Effector CD8-positive, alpha-beta T cell (primary cell): ENCODE data around the gene RAB40C.
A peak's percentile ranks its signal among the peaks of the same experiment; 100 is the strongest.

Experiments
- DNase-seq: peaks from one replicate; lab custom pipeline; 2025; lab: John Stamatoyannopoulos, UW

Gene RAB40C

DNA sequence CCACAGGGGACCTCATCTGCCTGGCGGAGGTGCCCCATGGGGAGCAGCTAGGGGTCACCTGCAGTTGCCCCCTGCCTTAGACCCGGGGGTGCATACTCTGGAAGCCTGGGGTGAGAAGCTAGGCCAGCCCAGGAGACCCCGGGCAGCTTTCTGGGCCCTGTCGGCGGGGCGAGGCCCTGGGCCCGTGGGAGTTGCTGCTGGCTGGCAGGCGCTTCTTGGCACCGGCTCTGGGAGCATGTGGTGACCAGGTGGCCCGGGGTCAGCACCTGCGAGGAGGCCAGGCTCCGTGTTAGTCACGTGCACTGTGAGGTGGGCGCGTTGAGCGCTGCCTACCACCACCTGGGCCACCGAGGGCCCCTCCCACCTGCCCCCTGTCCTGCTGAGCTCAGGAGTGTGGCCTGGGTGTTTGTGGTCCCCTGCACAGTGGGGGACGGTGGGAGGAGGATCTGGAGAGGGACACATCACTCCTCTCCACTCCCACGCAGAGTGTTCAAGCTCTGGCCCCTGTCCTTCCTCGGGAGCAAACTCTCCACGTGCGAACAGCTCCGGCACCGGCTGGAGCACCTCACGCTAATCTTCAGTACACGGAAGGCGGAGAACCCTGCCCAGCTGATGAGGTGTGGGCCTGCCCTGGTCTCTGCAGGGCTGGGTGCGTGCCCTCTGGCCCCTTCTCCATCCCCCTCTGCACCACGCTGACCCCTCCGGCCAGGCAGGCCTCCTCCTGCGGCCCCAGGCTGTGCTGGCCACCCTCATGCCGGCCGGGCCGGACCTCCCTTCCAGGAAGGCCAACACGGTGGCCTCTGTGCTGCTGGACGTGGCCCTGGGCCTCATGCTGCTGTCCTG, 14.3 kb upstream of the RAB40C start:
- DNase-seq, result no peak

DNA sequence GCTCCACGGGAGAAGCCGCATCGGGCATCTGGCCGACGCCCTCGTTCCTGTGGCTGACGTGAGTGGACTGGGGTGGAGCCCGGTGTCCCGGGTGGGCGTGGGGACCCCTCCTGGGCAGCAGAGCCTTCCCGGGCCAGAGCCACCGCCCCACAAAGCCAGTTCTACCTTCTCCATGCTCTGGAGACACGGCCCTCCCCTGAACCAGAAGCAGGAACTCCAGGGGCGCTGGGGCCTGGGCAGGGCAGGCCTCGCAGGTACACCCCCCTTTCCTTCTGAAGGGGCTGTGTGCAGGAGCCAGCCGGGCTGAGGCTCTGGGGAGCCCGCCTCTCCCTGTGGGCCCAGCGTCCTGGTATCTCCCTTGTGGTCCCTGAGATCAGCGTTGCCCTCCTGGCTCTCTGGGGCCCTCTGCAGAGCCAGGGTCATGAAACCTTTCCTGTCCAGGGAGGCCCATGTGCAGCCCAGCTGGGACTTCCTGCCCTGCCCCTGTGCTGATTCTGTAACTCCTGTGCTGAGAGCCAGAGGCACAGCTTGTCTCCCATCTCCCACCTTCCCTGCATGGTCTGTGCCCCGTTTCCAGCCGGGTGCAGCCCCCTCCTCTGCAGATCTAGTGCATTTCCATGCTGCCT, 13.6 kb upstream of the RAB40C start:
- DNase-seq, result no peak

DNA sequence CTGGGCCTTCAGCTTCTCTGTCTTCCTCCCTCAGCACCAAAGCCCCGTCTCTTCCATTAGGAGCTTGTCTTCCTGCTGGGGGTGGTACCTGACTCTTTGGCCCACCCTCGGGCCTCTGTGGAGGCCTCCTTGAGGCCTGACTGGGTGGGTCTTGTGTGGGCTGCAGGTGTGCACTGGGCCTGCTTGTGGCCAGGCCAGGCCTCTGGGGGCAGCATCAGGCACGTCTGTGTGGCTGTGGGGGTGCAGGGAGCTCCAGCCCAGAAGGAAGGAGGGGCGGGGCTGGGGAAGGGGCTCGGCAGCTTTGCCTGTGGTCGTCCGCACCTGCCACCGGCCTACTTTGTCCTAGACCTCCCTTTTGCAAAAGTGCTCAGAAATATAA, 13.1 kb upstream of the RAB40C start:
- DNase-seq, result no peak

DNA sequence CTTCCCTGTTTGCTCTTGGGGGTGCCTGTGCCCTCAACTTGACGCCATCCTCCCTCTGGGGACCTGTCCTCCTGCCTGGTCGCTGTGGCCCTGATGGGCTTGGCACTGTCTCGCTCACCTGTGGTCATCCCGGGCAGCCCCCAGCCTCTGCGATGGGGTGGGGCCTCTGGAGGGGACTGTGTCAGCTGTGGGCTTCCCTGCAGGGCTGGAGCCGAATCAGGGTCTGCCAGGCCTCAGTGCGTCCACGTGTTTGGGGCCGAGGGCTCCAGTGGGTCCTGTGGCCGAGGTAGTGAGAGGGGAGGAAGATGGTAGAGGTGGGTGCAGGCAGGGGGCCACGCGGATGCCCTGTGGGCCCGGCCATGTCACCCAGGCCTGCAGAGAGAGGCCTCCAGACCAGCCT, 12.1 kb upstream of the RAB40C start:
- no peak for DNase-seq

DNA sequence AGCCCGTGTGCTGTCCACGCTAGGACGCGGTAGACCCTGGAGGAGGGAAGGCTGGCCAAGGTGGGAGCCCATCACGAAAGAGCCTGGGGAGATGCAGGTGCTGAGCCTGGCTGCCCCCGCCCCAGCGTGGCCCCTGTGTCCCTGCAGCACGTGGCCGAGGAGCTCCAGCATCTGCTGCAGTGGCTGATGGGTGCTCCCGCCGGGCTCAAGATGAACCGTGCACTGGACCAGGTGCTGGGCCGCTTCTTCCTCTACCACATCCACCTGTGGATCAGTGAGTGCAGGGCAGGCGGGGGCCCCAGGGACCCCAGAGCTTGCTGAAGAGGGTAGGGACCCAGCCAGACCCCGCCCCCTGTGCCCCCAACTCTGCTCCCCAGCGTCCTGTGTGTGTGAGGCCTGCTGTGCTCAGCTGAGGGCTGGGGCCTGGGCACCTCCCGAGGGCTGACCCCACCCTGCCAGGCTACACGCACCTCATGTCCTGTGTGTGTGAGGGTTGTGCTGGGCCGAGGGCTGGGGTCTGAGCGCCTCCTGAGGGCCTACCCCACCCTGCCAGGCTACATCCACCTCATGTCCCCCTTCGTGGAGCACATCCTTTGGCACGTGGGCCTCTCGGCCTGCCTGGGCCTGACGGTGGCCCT, 11.5 kb upstream of the RAB40C start:
- no peak for DNase-seq

DNA sequence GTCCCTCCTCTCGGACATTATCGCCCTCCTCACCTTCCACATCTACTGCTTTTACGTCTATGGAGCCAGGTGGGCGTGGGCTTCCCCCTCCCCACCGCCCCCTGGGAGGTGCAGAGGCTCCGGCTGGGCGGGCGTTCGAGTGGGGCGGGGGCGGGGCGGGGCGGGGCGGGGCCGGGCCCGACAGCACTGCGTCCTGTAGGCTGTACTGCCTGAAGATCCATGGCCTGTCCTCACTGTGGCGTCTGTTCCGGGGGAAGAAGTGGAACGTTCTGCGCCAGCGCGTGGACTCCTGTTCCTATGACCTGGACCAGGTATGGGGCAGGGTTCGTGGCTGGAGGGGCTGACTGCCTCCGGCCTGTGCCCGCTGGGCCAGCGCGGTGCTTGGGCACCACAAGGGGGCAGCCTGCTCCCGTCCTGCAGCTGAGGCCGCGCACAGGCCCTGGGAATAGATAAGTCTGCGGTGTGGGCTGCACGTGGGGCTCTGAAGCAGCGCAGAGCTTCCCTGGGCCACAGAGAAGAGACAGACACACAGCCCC, 10.9 kb upstream of the RAB40C start:
- peak; percentile 18 for DNase-seq

DNA sequence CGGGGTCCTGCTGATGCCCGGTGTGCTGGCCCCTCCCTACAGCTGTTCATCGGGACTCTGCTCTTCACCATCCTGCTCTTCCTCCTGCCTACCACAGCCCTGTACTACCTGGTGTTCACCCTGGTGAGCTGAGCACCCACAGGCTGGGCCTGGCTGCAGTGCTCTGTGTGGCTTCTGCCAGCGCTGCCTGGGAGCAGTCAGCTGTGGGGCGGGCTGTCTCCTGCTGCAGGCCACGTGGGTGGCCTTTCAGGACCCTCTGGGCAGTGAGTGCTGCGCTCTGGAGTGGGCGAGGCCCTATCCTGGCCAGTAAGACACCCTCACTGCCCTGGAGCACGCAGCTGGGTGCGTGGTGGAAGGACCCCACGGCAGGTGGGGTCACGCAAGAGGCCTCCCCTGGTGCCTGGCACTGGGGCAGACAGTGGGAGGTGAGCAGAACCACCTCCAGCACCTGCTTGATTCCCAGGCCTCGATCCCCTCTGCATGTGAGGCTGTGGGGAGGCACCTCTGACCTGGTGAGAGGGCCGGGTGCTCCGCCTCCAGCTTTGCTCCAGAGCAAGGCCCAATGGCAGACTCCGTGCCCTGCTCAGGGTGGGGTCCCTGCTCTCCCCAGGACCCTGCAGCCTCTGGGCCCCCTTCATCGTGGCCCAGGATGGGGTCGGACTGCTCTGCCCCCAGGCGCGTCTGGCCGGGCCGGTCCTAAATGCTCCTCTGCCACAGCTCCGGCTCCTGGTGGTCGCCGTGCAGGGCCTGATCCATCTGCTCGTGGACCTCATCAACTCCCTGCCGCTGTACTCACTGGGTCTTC, 9.5 kb upstream of the RAB40C start:
- DNase-seq, result no peak

DNA sequence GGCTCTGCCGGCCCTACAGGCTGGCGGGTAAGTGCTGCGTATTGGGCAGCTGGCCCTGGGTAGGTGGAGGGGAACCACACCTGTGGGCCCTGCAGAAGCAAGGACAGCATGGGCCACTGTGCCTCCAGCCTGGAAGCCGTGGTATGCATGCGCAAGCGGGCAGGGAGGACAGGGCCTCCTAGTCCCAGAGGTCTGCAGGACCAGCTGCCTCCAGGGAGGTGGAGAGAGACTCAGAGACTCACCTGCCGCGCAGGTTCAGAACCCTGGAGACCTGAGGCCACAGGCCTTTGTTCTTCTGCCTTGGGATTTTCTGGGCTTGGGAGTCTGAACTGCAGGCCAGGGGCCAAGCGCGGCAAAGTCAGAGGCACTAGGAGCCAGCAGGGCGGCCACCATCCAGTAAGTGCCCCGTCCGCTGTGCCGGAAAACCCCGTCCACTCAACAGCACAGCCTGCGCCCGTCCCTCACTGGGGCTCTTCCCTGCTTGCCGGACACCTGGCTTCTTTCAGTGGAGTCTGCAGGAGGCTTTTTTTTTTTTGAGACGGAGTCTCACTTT, 8.8 kb upstream of the RAB40C start:
- DNase-seq, result no peak

DNA sequence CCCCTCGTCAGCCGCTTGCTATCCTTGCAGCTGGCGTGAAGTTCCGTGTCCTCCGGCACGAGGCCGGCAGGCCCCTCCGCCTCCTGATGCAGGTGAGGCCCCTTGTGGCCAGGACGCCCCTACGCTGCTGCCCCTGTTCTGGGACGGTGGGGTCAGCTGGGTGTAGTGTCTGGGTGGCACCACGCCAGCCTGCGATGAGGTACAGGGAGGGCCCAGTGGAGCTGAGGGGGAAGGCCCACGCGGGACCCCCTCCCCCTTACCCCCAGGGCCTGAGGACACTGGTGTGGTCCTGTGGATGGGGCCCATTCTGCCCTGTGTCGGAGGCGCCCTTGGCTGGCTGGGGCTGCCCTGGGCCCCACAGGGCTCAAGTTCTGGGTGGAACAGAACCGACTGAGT, 7.7 kb upstream of the RAB40C start:
- no peak for DNase-seq

DNA sequence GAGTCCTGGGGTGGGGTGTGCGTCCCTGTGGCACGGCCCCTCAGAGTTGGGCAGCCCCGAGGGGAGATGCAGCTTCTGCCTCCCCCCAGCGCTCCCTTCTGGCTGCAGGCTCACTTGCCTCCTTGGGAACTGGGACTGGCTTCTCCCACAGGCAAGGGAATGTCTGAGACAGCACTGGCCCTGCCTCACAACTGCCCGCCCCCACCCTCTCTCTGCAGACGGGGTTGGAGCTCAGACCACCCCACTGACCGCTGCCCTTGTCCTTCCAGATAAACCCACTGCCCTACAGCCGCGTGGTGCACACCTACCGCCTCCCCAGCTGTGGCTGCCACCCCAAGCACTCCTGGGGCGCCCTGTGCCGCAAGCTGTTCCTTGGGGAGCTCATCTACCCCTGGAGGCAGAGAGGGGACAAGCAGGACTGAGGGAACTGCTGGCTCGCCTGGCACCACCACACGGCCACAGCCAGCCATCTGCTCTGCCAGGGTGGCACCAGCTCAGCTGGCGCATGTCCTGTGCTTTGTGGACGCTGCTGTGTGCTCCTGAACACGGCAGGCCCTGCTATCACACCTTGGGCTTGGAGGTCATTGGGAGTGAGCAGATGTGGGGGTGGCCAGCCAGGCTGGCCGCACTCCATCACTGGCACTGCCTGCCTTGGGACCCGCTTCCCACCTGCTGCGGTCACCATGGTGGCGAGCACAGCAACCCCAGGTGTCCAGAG, 7.1 kb upstream of the RAB40C start:
- DNase-seq, result no peak

DNA sequence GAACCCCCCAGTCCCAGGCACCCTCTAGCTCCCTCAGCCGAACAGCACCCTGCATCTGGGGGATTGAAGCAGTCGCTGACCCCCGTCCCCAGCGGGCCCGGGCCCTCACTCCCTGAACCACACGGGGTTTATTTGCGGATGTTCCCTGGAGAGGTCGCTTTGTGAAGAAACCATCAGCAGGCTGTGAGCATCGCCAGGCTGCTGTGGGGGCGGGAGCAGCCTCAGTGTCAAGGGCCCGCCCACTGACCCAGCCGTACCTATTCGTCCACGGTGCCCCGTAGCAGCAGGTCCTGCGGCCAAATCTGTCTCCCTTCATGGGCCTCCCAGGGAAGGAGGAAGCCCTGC, 6.4 kb upstream of the RAB40C start:
- DNase-seq, result no peak

DNA sequence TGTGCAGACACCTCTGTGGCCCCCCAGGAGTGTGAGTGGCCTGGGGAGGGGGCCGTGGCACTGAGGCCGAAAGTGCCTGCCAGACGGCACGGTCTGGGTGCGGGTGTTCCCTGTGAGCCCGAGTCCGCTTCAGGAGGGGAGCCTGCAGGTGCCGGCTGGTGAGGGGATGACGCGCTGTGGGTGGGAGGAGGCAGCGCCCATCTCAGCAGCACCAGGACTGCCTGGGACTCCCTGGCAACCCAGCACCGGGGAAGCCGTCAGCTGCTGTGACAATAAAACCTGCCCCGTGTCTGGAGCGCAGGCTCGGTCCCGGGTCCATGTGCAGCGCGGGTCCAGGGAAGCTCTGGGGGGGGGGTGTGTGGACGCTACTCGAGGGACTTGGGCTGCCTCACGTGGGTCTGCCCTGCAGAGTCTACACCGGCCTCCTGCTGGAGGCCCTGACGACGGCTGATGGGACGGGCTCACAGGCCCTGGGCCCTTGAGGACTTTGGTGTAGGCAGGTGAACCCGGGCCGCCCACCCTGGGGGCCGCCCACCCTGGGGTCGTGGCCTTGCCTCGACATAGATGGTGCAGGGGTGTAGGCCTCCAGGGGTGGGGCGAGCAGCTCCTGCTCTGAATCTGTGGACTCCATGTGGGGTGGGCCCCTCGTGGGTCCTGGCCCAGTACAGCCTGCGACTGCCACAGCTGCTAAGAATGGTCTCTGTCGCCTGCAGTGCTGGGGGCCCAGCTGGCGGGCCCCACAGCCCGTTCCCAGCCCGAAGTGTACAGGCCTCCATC, 5.9 kb upstream of the RAB40C start:
- DNase-seq, result no peak

DNA sequence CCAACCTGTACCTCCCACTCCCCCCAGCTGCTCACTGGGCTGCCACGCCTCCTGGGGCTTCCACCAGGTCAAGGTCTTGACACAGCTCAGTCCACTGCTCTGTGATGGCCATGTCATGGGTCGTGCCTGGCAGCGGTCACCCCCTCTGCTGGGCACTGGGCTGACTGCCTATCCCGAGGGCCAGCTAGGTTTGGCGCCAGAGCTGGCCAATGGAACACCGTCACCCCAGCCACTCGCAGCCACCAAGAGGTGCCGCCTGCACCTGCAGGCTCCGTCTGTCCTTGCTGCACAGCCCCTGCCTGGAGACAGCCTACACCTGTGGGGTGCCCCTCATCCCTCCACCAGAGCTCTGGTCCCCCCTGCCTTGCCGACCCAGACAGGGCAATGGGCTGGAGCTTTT, 4.5 kb upstream of the RAB40C start:
- DNase-seq, result no peak

DNA sequence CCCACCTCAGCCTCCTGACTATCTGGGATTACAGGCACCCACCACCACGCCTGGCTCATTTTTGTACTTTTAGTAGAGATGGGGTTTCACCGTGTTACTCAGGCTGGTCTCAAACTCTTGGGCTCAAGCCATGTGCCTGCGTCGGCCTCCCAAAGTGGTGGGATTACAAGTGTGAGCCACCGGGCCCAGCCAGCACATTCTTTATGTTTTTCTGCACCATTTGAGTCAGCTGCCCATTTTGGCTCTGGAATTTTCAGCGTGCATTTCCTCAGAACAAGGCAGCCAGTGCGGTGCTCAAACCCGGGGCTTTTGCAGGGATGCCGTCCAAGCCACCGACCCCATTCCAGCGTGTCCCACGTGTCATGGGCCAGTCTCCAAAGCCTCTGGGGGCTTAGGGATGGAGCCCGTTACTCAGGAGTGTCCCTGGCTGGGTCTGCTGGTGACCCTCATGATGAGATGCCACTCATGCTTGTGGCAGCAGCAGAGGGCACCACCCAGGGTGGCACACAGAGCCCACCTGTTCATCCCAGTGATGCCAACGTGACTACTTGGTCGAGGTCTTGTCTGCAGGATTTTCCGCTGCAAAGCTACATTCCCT, 3.7 kb upstream of the RAB40C start:
- no peak for DNase-seq

DNA sequence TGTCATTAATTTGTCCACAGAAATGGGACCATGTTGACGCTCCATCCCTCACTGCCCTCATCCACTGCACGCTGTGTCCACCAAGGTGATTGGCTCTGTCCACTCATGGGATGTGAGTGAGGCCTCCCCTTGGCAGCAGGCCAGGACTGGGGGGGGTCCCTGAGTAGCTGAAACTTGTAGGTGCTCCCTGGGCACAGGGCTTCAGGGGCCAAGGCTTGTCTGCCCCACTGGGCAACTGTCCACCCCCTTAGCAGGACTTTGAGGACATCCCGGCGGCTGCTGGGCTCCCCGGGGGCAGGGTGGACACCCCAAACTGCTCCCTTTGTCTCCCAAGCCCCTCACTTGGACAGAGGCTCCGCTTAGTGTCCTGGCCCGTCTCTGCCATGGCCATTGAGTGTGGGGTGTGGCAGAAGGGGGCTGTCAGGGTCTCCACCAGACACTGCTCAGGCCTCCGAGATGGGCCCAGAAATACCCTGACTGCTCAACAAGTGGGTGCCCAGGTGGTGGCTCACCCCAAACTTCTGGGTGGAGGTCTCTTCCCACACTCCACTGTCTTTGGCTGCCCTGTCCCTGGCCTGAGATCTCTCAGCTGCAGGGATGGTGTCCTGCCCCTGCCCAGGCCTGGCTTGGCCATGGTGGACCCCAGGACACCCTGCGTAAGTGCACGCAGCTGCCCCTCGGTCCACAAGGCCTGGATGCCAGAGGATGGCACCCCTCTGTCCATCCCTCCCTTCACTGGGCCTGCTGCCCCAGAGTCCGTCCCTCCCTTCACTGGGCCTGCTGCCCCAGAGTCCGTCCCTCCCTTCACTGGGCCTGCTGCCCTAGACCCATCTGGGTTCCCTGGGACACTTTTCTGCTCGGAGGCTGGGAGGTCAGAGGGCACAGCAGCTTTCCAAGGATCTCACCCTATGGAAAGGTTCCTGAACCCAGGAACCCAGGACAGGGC, 2.9 kb upstream of the RAB40C start:
- no peak for DNase-seq

DNA sequence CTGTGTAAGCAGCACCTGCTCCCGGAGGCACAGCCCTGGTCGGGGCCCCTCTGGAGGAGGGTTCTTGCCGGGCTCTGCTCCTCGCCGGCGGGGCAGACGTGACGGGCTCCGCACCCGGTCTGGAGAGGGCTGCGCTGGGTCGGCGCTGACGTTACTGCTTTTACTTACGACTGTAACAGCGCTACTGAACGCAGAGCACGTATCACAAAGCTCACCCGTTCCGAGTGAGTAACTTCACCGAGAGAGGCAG, 1.3 kb upstream of the RAB40C start:
- peak; percentile 44 for DNase-seq

DNA sequence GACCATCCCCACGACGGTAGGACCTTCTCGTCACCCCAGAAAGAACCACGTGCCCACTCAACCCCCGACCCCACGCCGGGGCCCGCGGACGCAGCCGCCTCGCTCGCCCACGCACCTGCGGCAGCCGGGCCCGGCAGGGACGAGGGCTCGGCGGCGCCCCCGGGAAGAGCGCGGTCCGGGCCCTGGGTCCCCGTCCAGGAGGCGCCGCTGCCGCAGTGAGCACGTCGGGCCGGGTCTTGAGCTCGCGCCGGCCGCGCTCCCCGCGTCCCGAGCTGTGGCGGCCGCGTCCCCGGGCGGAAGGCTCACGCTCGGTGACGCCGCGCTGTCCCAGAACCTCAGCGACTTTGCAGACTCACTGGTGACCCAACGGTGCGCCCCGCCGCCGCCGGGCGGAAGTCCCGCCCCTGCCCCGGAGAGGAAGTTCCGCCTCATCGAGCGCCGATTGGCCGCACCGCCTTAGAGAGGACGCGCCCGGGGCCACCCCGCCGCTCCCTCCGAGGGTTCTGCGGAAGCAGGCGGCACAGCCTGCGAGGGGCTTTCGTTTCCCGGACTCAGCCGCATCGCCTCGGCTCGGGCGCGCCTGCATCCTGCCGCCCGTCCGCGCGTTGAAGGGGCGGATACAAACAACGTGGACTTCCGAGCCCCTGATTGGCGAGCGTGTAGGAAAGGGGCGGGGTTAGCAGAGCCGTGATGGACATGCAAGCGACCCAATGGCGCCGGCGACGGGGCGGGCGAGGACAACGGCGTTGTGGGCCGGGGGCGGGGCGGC, 793 bp upstream of the RAB40C start:
- peak; percentile 97 for DNase-seq

DNA sequence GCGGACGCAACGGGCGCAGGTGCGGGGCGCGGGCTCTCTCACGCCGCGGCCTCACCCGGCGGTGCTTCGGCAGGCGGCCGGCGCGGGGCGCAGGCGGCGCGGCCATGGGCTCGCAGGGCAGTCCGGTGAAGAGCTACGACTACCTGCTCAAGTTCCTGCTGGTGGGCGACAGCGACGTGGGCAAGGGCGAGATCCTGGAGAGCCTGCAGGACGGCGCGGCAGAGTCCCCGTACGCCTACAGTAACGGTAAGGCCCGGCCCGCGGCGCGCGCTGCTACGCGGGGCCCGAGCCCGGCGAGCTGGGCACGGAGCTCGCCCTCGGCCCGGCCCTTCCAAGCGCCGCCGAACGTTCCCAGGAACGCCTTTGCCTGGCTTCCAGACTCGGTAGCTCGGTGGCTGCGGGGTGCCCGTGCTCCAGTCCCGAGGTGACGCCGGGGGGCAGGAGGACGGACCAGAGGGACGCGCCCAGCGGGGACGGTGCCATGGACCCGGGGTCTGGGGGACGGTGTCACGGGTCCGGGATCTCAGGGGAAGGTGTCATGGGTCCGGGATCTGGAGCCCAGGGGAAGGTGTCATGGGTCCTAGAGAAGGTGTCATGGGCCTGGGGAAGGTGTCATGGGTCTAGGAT, 435 bp downstream of the RAB40C start:
- DNase-seq, result no peak
